IMR-90 (cell line): ENCODE measurements around the gene AP4S1. TPM values are rescaled to one million over a fixed set of nuclear protein-coding genes. Genes with fewer than 3 reads are reported as not detected.
"Not testable (repeated sequence)": the region's sequence is repeated elsewhere in the genome, so short reads cannot be mapped to it uniquely, and the experiment has no call there.

Experiments
- ATAC-seq: fragments of 200-7000 bp; cut with Tn5 transposase; 2 replicates; pipeline ENCODE4 v1.9.1; 2020; ENCODE audit warnings: low read depth, mild to moderate bottlenecking, moderate library complexity
- BruUV-seq: library from RNA; stranded (reverse); fragments of 400-500 nt; replicated peaks from 2 replicates; lab custom pipeline; 2021; lab: Mats Ljungman, UMichigan
- CTCF ChIA-PET: fragments of 300-600 bp; formaldehyde crosslinking; extraction: SDS; loops from one replicate; lab custom pipeline; 2021; ENCODE audit warnings: antibody characterized with exemption; lab: Yijun Ruan, JAX
- POLR2A ChIA-PET: fragments of 300-600 bp; sonication (Branson Sonifier 250); formaldehyde crosslinking; loops from one replicate; lab custom pipeline; 2022; ENCODE audit warnings: antibody characterized with exemption; ENCODE audit not compliant: unreplicated experiment; lab: Charles Lee
- DNase-seq: peaks from one replicate; pipeline ENCODE4 v3.0.0; 2013
- H2AFZ ChIP-seq: replicated peaks from 2 replicates; pipeline ENCODE3; 2013; ENCODE audit warnings: low read length, mild to moderate bottlenecking; ENCODE audit not compliant: poor library complexity
- H2AK5ac ChIP-seq: 2 replicates; pipeline ENCODE4 v1.6.1; 2013; ENCODE audit warnings: low read depth, low read length, inconsistent platforms
- H2AK9ac ChIP-seq: replicated peaks from 2 replicates; pipeline ENCODE3; 2013; ENCODE audit warnings: mild to moderate bottlenecking, low read depth, low read length, moderate library complexity; ENCODE audit not compliant: poor library complexity
- H2BK120ac ChIP-seq: 2 replicates; pipeline ENCODE4 v1.6.1; 2013; ENCODE audit warnings: low read depth, low read length, inconsistent platforms
- H2BK15ac ChIP-seq: 3 replicates; pipeline ENCODE4 v1.6.1; 2013; ENCODE audit warnings: low read depth, low read length, inconsistent platforms
- H2BK20ac ChIP-seq: 2 replicates; pipeline ENCODE4 v1.6.1; 2013; ENCODE audit warnings: low read depth, mild to moderate bottlenecking, inconsistent platforms, low read length, moderate library complexity
- H2BK5ac ChIP-seq: 2 replicates; pipeline ENCODE4 v1.6.1; 2013; ENCODE audit warnings: mild to moderate bottlenecking, low read depth, low read length, inconsistent platforms; ENCODE audit not compliant: poor library complexity, severe bottlenecking
- H3K14ac ChIP-seq: replicated peaks from 2 replicates; pipeline ENCODE4 v1.6.1; 2013; ENCODE audit warnings: low read depth, low read length, inconsistent platforms
- H3K18ac ChIP-seq: 2 replicates; pipeline ENCODE4 v1.6.1; 2013; ENCODE audit warnings: low read depth, low read length, control low read depth
- H3K23ac ChIP-seq: 2 replicates; pipeline ENCODE4 v1.6.1; 2013; ENCODE audit warnings: low read depth, low read length, inconsistent platforms
- H3K27ac ChIP-seq: 2 replicates; pipeline ENCODE4 v1.5.1; 2013; ENCODE audit warnings: mild to moderate bottlenecking, control low read depth, low read length; ENCODE audit not compliant: insufficient read depth
- H3K27me3 ChIP-seq: 2 replicates; pipeline ENCODE4 v1.6.1; 2013; ENCODE audit warnings: low read length; ENCODE audit not compliant: control insufficient read depth, insufficient read depth
- H3K36me3 ChIP-seq: 2 replicates; pipeline ENCODE4 v1.6.1; 2013; ENCODE audit warnings: low read length, mixed read lengths; ENCODE audit not compliant: control insufficient read depth, insufficient read depth
- H3K4ac ChIP-seq: 2 replicates; pipeline ENCODE4 v1.6.1; 2013; ENCODE audit warnings: low read depth, low read length, inconsistent platforms
- H3K4me1 ChIP-seq: 2 replicates; pipeline ENCODE4 v1.6.1; 2013; ENCODE audit warnings: low read length, mixed read lengths; ENCODE audit not compliant: control insufficient read depth, insufficient read depth
- H3K4me2 ChIP-seq: 2 replicates; pipeline ENCODE4 v1.6.1; 2013; ENCODE audit warnings: low read depth, mild to moderate bottlenecking, control low read depth, low read length, moderate library complexity
- H3K4me3 ChIP-seq: 2 replicates; pipeline ENCODE4 v1.5.1; 2013; ENCODE audit warnings: low read depth, mild to moderate bottlenecking, control low read depth, low read length, moderate library complexity; ENCODE audit not compliant: insufficient read depth
- H3K56ac ChIP-seq: 2 replicates; pipeline ENCODE4 v1.6.1; 2013; ENCODE audit warnings: low read length, inconsistent platforms; ENCODE audit not compliant: insufficient read depth; ENCODE audit errors: extremely low read depth
- H3K79me1 ChIP-seq, 2 experiments: 2 replicates each; pipeline ENCODE4 v1.6.1; 2013; ENCODE audit warnings: low read length in 2 of 2, inconsistent platforms in 1 of 2, low read depth in 1 of 2
- H3K9ac ChIP-seq: 2 replicates; pipeline ENCODE4 v1.6.1; 2013; ENCODE audit warnings: low read depth, low read length, control low read depth
- H3K9me1 ChIP-seq: 2 replicates; pipeline ENCODE4 v1.6.1; 2013; ENCODE audit warnings: low read length, inconsistent platforms; ENCODE audit not compliant: insufficient read depth
- H3K9me3 ChIP-seq: 2 replicates; pipeline ENCODE4 v1.6.1; 2013; ENCODE audit warnings: low read length; ENCODE audit not compliant: control insufficient read depth, insufficient read depth
- H4K20me1 ChIP-seq: 2 replicates; pipeline ENCODE4 v1.6.1; 2013; ENCODE audit warnings: low read length, inconsistent platforms; ENCODE audit not compliant: insufficient read depth
- H4K5ac ChIP-seq: 2 replicates; pipeline ENCODE4 v1.6.1; 2013; ENCODE audit warnings: mild to moderate bottlenecking, low read depth, low read length, control low read depth
- H4K8ac ChIP-seq, 2 experiments: 2 replicates each; pipeline ENCODE4 v1.6.1; 2013; ENCODE audit warnings: low read depth in 2 of 2, low read length in 2 of 2, control low read depth in 1 of 2, inconsistent platforms in 1 of 2
- H4K91ac ChIP-seq: 2 replicates; pipeline ENCODE4 v1.6.1; 2013; ENCODE audit warnings: low read depth, low read length, inconsistent platforms; ENCODE audit not compliant: insufficient read depth
- RFX5 ChIP-seq: IDR thresholded peaks from 2 replicates; pipeline ENCODE4 v1.8.0; 2012; ENCODE audit warnings: low read depth, mild to moderate bottlenecking, low read length, moderate library complexity
- WGBS, 2 experiments: methylation state at CpG; one replicate each; pipeline versions ENCODE4 v1.1.5 to v1.1.7; 2013; ENCODE audit warnings: missing lambda C conversion rate in 2 of 2; ENCODE audit not compliant: insufficient read length in 1 of 2; ENCODE audit errors: extremely low coverage in 2 of 2; 5-methylcytosine and 5-hydroxymethylcytosine counted together
- dilution Hi-C: fragments of 300-500 bp; cut with HindIII; formaldehyde crosslinking; loops from one replicate; pipeline ENCODE4 v1.14.3; 2018; ENCODE audit warnings: low sequenced_read_pairs; ENCODE audit not compliant: unreplicated experiment
- in situ Hi-C: fragments of 300-500 bp; cut with MboI; formaldehyde crosslinking; loops from 3 replicates; pipeline ENCODE4 v1.14.3; 2019; ENCODE audit warnings: low sequenced_read_pairs, inconsistent platforms, mixed read lengths
- intact Hi-C: fragments of 100-400 bp; cut with micrococcal nuclease; formaldehyde crosslinking; loops from 2 replicates; pipeline ENCODE4 v1.10.0; 2022
- polyA plus RNA-seq, 3 experiments: library from polyadenylated mRNA; depleted of rRNA; stranded (reverse); fragments of >200 nt; gene quantifications; 2 replicates each; pipeline ENCODE4 v1.2.3, GENCODE V29; 2012; ENCODE audit warnings: low replicate concordance in 1 of 3
- total RNA-seq: library from RNA; depleted of rRNA; stranded (reverse); fragments of >200 nt; gene quantifications from 2 replicates; pipeline ENCODE4 v1.2.3, GENCODE V29; 2012

The AP4S1 gene
- total and polyA plus RNA-seq, 2 of the 4 experiments (the other 2 are of a cell fraction), result 2.7 to 4.5 TPM

DNA sequence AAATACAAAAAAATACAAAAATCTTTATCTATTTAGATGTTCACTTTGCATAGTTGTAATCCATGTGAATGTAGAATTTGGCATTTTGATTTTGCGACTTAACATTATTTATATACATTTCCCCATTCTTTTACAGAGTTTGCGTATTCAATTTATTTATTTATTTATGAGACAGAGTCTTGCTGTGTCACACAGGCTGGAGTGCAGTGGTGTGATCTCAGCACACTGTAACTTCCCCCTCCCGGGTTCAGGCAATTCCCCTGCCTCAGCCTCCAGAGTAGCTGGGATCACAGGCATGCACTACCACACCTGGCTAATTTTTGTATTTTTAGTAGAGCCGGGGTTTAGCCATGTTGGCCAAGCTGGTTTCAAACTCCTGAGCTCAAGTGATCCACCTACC is 26.1 kb downstream of the AP4S1 start:
- no peak overlapping the region for H3K23ac ChIP-seq
- H2AFZ ChIP-seq, result no peak overlapping the region
- no peak overlapping the region for H3K56ac ChIP-seq
- H2AK9ac ChIP-seq, result no peak overlapping the region
- H3K4me1 ChIP-seq, result no peaks in the 10 kb centered on the region; the same call in none of the 2 replicates
- H2AK5ac ChIP-seq, result no peak overlapping the region
- H3K27me3 ChIP-seq, result no peaks in the 10 kb centered on the region
- ChIA-PET POLR2A (no interaction called here), CTCF (no interaction called here)
- peaks cover 0 to 13% of the 10 kb centered on the region in 2 experiments; a peak in 1 of 4 replicates for H3K79me1 ChIP-seq
- no peak overlapping the region for H2BK5ac ChIP-seq
- no peak overlapping the region for H2BK15ac ChIP-seq
- no peak overlapping the region for H3K4me2 ChIP-seq
- peak; percentile 34 for DNase-seq
- intact Hi-C loops, result no loop called here
- H3K27ac ChIP-seq, result no peak overlapping the region
- H3K36me3 ChIP-seq, result no peaks in the 10 kb centered on the region
- H3K4me3 ChIP-seq, result no peak overlapping the region
- dilution Hi-C loops, result no loop called here
- H3K4ac ChIP-seq, result no peak overlapping the region
- H3K14ac ChIP-seq, result no peak overlapping the region
- no peak overlapping the region for H4K91ac ChIP-seq
- WGBS, 2 experiments, result no CpG with 5 or more reads among the region's 4 CpGs
- BruUV-seq, result no TSS peak
- H3K9ac ChIP-seq, result no peak overlapping the region
- peak; percentile 57 for ATAC-seq
- no peak overlapping the region for H3K18ac ChIP-seq
- no peak overlapping the region for H2BK120ac ChIP-seq
- H4K5ac ChIP-seq, result no peak overlapping the region
- H4K8ac ChIP-seq, result no peak overlapping the region
- H3K9me3 ChIP-seq, result no peaks in the 10 kb centered on the region
- H4K20me1 ChIP-seq, result no peaks in the 10 kb centered on the region
- peaks cover 3% of the 10 kb centered on the region; the same call in 1 of the 2 replicates for H3K9me1 ChIP-seq
- in situ Hi-C loops, result no loop called here
- H2BK20ac ChIP-seq, result no peak overlapping the region
- TF ChIP-seq RFX5, result no peak

DNA sequence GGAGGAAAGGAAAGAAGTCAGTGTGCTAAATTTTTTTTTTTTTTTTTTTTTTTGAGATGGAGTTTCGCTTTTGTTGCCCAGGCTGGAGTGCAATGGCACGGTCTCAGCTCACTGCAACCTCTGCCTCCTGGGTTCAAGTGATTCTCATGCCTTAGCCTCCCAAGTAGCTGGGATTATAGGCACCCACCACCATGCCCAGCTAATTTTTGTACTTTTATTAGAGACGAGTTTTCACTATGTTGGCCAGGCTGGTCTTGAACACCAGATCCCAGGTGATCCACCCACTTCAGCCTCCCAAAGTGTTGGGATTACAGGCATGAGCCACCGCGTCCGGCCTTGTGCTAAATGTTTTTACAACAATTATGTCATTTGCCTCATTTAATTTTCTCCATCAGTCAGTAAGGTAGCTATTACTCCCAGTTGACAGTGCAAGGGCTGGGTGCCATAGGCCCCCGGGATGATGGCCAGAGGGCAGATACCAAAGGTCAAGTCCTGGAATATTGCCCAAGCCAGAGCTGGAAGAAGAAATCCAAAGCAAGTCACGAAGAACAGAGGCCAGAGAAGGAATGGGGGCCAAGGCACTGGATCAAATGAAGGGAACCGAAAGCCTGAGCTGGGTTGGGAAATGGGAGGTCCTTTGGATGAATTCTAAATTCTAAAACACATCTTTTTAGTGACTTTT is 27.6 kb downstream of the AP4S1 start:
- H3K4ac ChIP-seq, H2AFZ ChIP-seq, H3K4me3 ChIP-seq, H2AK5ac ChIP-seq, H2AK9ac ChIP-seq, H2BK15ac ChIP-seq, H3K18ac ChIP-seq, H3K4me1 ChIP-seq, H3K56ac ChIP-seq, DNase-seq, H4K5ac ChIP-seq, H3K23ac ChIP-seq, BruUV-seq, CTCF ChIA-PET, H2BK20ac ChIP-seq, ATAC-seq, H3K9me1 ChIP-seq, H3K14ac ChIP-seq, H3K36me3 ChIP-seq, H4K20me1 ChIP-seq, H4K8ac ChIP-seq, H2BK120ac ChIP-seq, H2BK5ac ChIP-seq, H4K91ac ChIP-seq, H3K9ac ChIP-seq, in situ Hi-C loops, dilution Hi-C loops, H3K27me3 ChIP-seq, intact Hi-C loops, H3K9me3 ChIP-seq, H3K4me2 ChIP-seq, H3K27ac ChIP-seq: not testable (repeated sequence)
- POLR2A ChIA-PET, result interaction anchor here (0.5 kb wide), 1 partner anchor 50 kb away, joined by 13 read pairs; no protein-coding TSS in a partner anchor
- WGBS, 2 experiments, result 88% methylated on average over 5 of the region's 9 CpGs; no CpG with 5 or more reads in 1 of the 2 experiments
- H3K79me1 ChIP-seq, result peaks cover 0 to 13% of the 10 kb centered on the region in 2 experiments; a peak in 1 of 4 replicates
